ENCODE measurements around the gene CSRP3.

CSRP3 gene

DNA sequence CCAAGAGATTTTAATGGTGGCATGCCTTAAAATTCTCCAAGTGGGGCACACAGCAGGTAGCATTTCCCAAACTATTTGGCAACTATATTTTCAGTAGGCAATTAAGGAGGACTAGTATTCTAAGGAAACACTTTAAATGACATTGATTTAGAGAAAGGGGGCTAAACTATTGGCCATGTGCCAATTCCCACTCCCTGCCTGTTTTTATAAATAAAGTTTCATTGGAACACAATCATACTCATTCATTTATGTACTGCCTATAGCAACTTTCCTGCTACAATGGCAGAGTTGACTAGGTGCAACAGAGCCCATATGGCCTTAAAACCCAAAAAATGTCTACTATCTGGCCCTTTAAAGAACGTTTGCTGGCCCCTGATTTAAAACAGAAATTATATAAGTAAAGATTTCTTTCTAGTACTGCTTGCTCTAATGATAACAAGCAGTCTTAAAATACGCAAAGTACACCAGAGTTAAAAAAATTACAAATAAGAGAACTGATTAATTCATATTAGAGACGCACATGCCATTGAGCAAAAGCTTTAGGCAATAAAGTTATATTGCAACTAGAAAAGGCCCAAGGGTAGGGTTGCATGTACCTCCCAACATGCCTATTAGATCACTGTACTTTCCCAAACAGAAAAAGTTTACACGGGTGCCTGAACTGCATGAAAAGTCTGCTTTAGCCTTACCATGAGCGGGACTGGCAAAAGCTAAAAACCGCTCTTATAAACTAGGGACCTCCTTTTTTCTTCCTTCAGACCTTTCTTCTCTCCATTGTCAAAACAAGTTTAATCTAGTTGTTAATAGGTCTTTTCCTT, 24.8 kb upstream of the CSRP3 start:
- TF ChIP-seq, protein P1, sequence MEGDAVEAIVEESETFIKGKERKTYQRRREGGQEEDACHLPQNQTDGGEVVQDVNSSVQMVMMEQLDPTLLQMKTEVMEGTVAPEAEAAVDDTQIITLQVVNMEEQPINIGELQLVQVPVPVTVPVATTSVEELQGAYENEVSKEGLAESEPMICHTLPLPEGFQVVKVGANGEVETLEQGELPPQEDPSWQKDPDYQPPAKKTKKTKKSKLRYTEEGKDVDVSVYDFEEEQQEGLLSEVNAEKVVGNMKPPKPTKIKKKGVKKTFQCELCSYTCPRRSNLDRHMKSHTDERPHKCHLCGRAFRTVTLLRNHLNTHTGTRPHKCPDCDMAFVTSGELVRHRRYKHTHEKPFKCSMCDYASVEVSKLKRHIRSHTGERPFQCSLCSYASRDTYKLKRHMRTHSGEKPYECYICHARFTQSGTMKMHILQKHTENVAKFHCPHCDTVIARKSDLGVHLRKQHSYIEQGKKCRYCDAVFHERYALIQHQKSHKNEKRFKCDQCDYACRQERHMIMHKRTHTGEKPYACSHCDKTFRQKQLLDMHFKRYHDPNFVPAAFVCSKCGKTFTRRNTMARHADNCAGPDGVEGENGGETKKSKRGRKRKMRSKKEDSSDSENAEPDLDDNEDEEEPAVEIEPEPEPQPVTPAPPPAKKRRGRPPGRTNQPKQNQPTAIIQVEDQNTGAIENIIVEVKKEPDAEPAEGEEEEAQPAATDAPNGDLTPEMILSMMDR (conservative IDR thresholded peaks at IDR 0.05; ENCODE audit: control insufficient read depth, insufficient read depth, low read depth, low read length), result no peak
- H3K4me3 ChIP-seq (ENCODE audit: control insufficient read depth, low read depth, low read length), result no peak overlapping the region
- no peak for DNase-seq (ENCODE audit: low read depth)

DNA sequence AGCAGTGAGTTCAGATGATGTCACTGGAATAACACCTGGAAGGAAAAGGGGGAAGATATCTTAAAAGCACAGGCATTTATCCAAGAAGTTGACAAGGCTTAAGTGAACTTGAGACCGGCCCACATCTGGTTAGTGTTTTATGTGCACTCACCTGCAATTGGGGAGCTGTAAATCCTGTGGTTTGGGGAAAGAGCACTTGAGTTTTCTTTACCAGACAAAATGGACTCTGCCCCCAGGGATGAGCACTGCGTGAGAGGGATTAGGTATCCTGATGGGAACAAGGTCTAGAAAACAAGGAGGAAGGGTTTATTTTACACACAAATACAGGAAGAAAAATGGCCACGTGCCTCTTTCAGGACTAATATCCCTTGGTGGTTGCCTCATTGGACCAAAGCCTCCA, 23.8 kb upstream of the CSRP3 start:
- DNase-seq (ENCODE audit: low read depth), result no peak
- TF ChIP-seq, protein P1 (conservative IDR thresholded peaks at IDR 0.05; ENCODE audit: control insufficient read depth, insufficient read depth, low read depth, low read length), result no peak

DNA sequence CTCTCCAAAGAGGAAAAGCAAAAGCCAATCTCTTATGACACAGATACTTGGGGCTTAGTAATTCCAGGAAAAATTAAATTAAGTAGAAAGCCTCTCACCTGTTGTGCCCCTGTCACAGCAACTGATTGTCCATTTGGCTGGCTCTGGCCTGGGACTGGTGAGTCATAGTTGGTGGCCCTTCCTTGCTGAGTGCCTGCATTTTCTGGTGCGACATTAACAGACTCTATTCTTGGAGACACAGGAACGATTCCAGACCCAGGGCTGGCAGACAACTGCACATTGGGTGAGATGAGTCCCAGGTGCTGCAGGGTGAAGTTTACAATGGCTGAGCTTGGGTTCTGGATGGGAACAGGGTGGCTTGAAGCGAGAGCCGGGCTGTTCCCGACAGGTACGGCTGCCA, 23.3 kb upstream of the CSRP3 start:
- H3K4me3 ChIP-seq (ENCODE audit: control insufficient read depth, low read depth, low read length), result no peak overlapping the region
- DNase-seq (ENCODE audit: low read depth), result no peak
- TF ChIP-seq, protein P1 (conservative IDR thresholded peaks at IDR 0.05; ENCODE audit: control insufficient read depth, insufficient read depth, low read depth, low read length), result no peak

More for the DNA sequence above, 23.8 kb upstream of the CSRP3 start:
- no peak overlapping the region for H3K4me3 ChIP-seq (ENCODE audit: control insufficient read depth, low read depth, low read length)

DNA sequence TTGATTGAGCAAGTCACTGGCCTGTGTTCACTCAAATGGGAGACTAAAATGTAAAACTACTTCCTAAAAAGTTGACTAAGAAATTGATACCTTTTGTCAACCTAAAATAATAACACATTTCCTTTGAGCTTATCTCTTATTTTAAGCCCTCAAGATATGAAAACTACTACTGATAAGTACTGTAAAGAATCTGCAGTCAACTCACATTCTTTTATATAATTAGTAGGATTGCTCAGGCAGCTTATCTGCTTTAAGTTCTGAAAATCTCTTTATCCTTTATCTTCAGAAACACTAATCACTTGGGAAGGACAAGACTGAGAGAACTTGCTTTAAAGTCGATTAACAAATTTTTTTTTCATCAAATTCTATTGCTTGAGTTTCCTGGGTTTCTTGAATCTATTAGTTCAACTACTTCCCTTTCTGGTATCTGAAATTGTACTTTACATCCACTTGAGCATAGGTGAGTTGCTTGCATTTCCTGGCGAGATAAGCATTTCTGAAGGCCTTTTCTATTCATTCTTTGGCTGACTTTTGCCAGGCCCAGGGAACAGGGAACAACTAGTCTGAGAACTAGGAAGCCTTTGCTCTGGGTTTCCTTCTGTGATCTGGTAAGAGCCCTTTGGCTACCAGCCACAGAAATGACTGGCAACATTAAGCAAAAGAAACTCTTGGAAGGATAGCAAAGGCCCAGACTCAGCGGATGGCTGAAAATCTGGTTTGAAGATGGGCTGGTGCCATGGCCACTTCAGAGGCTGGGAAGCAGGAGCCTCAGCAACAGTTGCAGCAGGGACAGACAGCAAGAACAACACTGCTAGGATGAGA, 19.3 kb upstream of the CSRP3 start:
- DNase-seq (ENCODE audit: low read depth), result no peak
- TF ChIP-seq, protein P1 (conservative IDR thresholded peaks at IDR 0.05; ENCODE audit: control insufficient read depth, insufficient read depth, low read depth, low read length), result no peak
- no peak overlapping the region for H3K4me3 ChIP-seq (ENCODE audit: control insufficient read depth, low read depth, low read length)

DNA sequence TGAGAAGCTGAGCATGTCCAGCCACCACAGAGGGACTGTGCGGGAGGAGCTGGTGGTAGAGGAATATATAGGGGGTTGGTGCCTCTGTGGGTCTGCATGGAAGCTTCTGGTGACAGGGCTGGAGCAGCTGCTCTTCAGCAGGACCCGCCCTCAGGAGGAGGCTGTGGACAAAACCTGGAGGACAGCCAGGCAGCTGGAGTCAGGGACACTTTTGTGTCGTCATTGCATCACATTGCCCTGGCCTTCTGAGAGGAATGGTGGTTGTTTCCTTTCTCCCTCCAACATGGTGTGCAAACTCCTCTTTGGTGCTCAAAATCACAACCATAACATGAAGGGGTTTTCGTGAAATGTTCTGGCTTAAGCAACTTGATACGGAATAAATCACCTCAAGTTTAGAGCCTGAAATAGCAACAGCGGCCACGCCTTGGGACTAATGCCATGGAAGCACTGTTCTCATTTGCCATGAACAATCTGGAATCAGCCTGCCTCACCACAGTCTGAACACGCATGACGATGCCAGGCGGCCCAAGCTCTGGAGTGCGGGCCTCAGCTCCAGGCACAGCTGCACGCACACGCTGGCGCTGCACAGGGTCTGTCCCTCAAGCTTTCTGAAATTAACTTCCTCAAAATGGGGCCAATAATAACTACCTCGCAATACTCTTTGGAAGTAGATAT, 17.1 kb upstream of the CSRP3 start:
- DNase-seq (ENCODE audit: low read depth), result peak; percentile 33
- TF ChIP-seq, protein P1 (conservative IDR thresholded peaks at IDR 0.05; ENCODE audit: control insufficient read depth, insufficient read depth, low read depth, low read length), result no peak
- no peak overlapping the region for H3K4me3 ChIP-seq (ENCODE audit: control insufficient read depth, low read depth, low read length)

DNA sequence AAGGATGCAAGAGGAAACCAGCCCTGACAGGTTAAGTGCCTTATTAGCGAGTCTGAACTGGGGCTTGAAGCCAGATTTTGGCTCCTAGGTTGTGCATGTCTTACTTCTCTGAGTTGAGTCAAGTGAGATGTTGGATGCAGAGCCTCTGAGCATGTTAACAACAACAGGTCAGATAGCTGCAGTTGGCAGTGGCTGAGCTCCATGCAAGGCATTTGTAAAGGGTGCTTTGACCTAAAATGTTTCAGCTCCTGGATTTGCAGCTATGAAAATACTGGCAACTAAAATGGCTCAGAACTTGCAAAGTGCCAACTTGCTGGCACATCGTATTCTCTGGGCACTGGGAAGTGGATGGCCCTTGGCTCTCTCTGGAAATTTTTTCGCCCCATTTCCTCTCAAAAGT, 16.4 kb upstream of the CSRP3 start:
- no peak overlapping the region for H3K4me3 ChIP-seq (ENCODE audit: control insufficient read depth, low read depth, low read length)
- no peak for DNase-seq (ENCODE audit: low read depth)
- TF ChIP-seq, protein P1 (conservative IDR thresholded peaks at IDR 0.05; ENCODE audit: control insufficient read depth, insufficient read depth, low read depth, low read length), result no peak

Measured in fibroblast of mammary gland (primary cell).